Peyer's patch (tissue), 4 donors: ENCODE measurements around the gene FAM193A. TPM values are rescaled to one million over a fixed set of nuclear protein-coding genes. Genes with fewer than 3 reads are reported as not detected.
"Not testable (repeated sequence)": the region's sequence is repeated elsewhere in the genome, so short reads cannot be mapped to it uniquely, and the experiment has no call there.

Experiments used
- DNase-seq, 3 donors: peaks; one replicate each; pipeline ENCODE4 v3.0.0-alpha.2; 2017 to 2019
- H3K27ac ChIP-seq, 4 donors: fragments of 200-600 bp; sonication (generic); one replicate each; pipeline ENCODE4 v1.5.1; 2016 to 2019
- H3K27me3 ChIP-seq, 2 donors: fragments of 200-600 bp; sonication (generic); one replicate each; pipeline ENCODE4 v1.5.1; 2019
- H3K36me3 ChIP-seq, 3 donors: fragments of 200-600 bp; sonication (generic); one replicate each; pipeline ENCODE4 v1.5.1; 2016 to 2019
- H3K4me1 ChIP-seq, 4 donors: fragments of 200-600 bp; sonication (generic); one replicate each; pipeline ENCODE4 v1.5.1; 2016 to 2019
- H3K4me3 ChIP-seq, 4 donors: fragments of 200-600 bp; sonication (generic); 1 replicate in 3 of 4; 2 replicates in 1 of 4; pipeline ENCODE4 v1.5.1; 2016 to 2019; ENCODE audit warnings: mild to moderate bottlenecking in 1 of 4
- H3K9me3 ChIP-seq, 4 donors: fragments of 200-600 bp; sonication (generic); one replicate each; pipeline ENCODE4 v1.5.1; 2016 to 2019; ENCODE audit warnings: mild to moderate bottlenecking in 1 of 4
- CTCF ChIP-seq, 6 experiments: fragments of 450-650 bp in 4 of 6; fragments of 200-600 bp in 2 of 6; sonication (generic) in 1 of 6; IDR thresholded peaks; one replicate each; pipeline ENCODE4 v1.5.1; 2017 to 2019; ENCODE audit warnings: antibody characterized with exemption in 6 of 6, mild to moderate bottlenecking in 3 of 6, moderate library complexity in 1 of 6
- POLR2A ChIP-seq, 2 donors: fragments of 450-650 bp; IDR thresholded peaks; one replicate each; pipeline ENCODE4 v1.5.1; 2017; ENCODE audit warnings: antibody characterized with exemption in 2 of 2, mild to moderate bottlenecking in 2 of 2, moderate library complexity in 2 of 2
- total RNA-seq, 4 donors: library from RNA; depleted of rRNA; stranded (reverse); fragments of >200 nt; gene quantifications; one replicate each; pipeline ENCODE4 v1.1.0, GENCODE V29; 2016

Gene FAM193A
- total RNA-seq, 4 donors from 2014 or later: 38.2 to 77.6 (median 51.2) TPM

GRCh38 chr4:2630556-2631273 is 94.3 kb downstream of the FAM193A start:
- TF ChIP-seq CTCF (IDR thresholded peaks at IDR 0.05) (no peak), POLR2A (IDR thresholded peaks at IDR 0.05) (no peak)
- no peaks in the 10 kb centered on the region for H3K4me1 ChIP-seq
- peaks cover 0 to 68% (median 0%) of the 10 kb centered on the region in 3 donors for H3K36me3 ChIP-seq
- peak in 1 of 3 donors; percentile 41 for DNase-seq
- H3K27ac ChIP-seq: no peak overlapping the region
- no peaks in the 10 kb centered on the region for H3K27me3 ChIP-seq
- no peaks in the 10 kb centered on the region for H3K9me3 ChIP-seq
- H3K4me3 ChIP-seq: no peak overlapping the region

- no peak overlapping the region for H3K4me3 ChIP-seq
- no peaks in the 10 kb centered on the region for H3K9me3 ChIP-seq
- no peak for TF ChIP-seq CTCF (IDR thresholded peaks at IDR 0.05)
- TF ChIP-seq POLR2A (IDR thresholded peaks at IDR 0.05): no peak
- no peaks in the 10 kb centered on the region for H3K27me3 ChIP-seq
- H3K36me3 ChIP-seq: peaks cover 0 to 79% (median 0%) of the 10 kb centered on the region in 3 donors
- no peak overlapping the region for H3K27ac ChIP-seq
- DNase-seq: peak in 1 of 3 donors; percentile 28
- H3K4me1 ChIP-seq: no peaks in the 10 kb centered on the region
Measured at GRCh38 chr4:2634014-2634413, 97.6 kb downstream of the FAM193A start.

- TF ChIP-seq POLR2A (IDR thresholded peaks at IDR 0.05): no peak
- no peak for TF ChIP-seq CTCF (IDR thresholded peaks at IDR 0.05)
- Histone ChIP-seq H3K27ac (no peak overlapping the region), H3K36me3 (peaks cover 0 to 86% (median 0%) of the 10 kb centered on the region in 3 donors), H3K27me3 (no peaks in the 10 kb centered on the region), H3K4me3 (no peak overlapping the region), H3K9me3 (no peaks in the 10 kb centered on the region), H3K4me1 (no peaks in the 10 kb centered on the region)
- no peak for DNase-seq
Measured at GRCh38 chr4:2636331-2636730, 99.9 kb downstream of the FAM193A start.

- H3K4me3 ChIP-seq, H3K27ac ChIP-seq, H3K4me1 ChIP-seq, H3K9me3 ChIP-seq, H3K27me3 ChIP-seq: not testable (repeated sequence)
- peak in 1 of 3 donors; percentile 10 for DNase-seq
- H3K36me3 ChIP-seq: peaks cover 0 to 85% (median 0%) of the 10 kb centered on the region in 3 donors
Measured at GRCh38 chr4:2636994-2637393, 100.5 kb downstream of the FAM193A start.

GRCh38 chr4:2637956-2638552 is 101.6 kb downstream of the FAM193A start:
- Histone ChIP-seq H3K4me1 (no peaks in the 10 kb centered on the region), H3K27ac (no peak overlapping the region), H3K4me3 (no peak overlapping the region), H3K36me3 (peaks cover 0 to 84% (median 0%) of the 10 kb centered on the region in 3 donors), H3K9me3 (no peaks in the 10 kb centered on the region), H3K27me3 (no peaks in the 10 kb centered on the region)
- no peak for TF ChIP-seq CTCF (IDR thresholded peaks at IDR 0.05)
- no peak for TF ChIP-seq POLR2A (IDR thresholded peaks at IDR 0.05)
- DNase-seq: peak in 1 of 3 donors; percentile 29

- TF ChIP-seq POLR2A (IDR thresholded peaks at IDR 0.05): no peak
- no peak for TF ChIP-seq CTCF (IDR thresholded peaks at IDR 0.05)
- no peak overlapping the region for H3K4me3 ChIP-seq
- peaks cover 0 to 84% (median 0%) of the 10 kb centered on the region in 3 donors for H3K36me3 ChIP-seq
- no peaks in the 10 kb centered on the region for H3K4me1 ChIP-seq
- no peak overlapping the region for H3K27ac ChIP-seq
- no peaks in the 10 kb centered on the region for H3K27me3 ChIP-seq
- DNase-seq: peak in 1 of 3 donors; percentile 6
- no peaks in the 10 kb centered on the region for H3K9me3 ChIP-seq
Measured at GRCh38 chr4:2638730-2639129, 102.3 kb downstream of the FAM193A start.
